Peyer's patch (tissue), 4 donors: Measurements from ENCODE around the gene IFNB1.

ENCODE experiments used
- POLR2A ChIP-seq, 2 donors: fragments of 450-650 bp; IDR thresholded peaks; one replicate each; pipeline ENCODE4 v1.5.1; 2017; ENCODE audit warnings: antibody characterized with exemption in 2 of 2, mild to moderate bottlenecking in 2 of 2, moderate library complexity in 2 of 2
- TF ChIP-seq, protein P1 (sequence below), 6 experiments: fragments of 450-650 bp in 4 of 6; fragments of 200-600 bp in 2 of 6; sonication (generic) in 1 of 6; IDR thresholded peaks; one replicate each; pipeline ENCODE4 v1.5.1; 2017 to 2019; ENCODE audit warnings: antibody characterized with exemption in 6 of 6, mild to moderate bottlenecking in 3 of 6, moderate library complexity in 1 of 6

- TF ChIP-seq, protein P1, sequence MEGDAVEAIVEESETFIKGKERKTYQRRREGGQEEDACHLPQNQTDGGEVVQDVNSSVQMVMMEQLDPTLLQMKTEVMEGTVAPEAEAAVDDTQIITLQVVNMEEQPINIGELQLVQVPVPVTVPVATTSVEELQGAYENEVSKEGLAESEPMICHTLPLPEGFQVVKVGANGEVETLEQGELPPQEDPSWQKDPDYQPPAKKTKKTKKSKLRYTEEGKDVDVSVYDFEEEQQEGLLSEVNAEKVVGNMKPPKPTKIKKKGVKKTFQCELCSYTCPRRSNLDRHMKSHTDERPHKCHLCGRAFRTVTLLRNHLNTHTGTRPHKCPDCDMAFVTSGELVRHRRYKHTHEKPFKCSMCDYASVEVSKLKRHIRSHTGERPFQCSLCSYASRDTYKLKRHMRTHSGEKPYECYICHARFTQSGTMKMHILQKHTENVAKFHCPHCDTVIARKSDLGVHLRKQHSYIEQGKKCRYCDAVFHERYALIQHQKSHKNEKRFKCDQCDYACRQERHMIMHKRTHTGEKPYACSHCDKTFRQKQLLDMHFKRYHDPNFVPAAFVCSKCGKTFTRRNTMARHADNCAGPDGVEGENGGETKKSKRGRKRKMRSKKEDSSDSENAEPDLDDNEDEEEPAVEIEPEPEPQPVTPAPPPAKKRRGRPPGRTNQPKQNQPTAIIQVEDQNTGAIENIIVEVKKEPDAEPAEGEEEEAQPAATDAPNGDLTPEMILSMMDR (IDR thresholded peaks at IDR 0.05), result no peak
- no peak for TF ChIP-seq POLR2A (IDR thresholded peaks at IDR 0.05)
Measured at GRCh38 chr9:21084242-21084850, 6.6 kb upstream of the IFNB1 start.
